SIG-M5 (cell line): ENCODE data around the gene BCL6.
A peak's percentile ranks its signal among the peaks of the same experiment; 100 is the strongest.
"Not testable (repeated sequence)": the region's sequence is repeated elsewhere in the genome, so short reads cannot be mapped to it uniquely, and the experiment has no call there.

ENCODE experiments used
- DNase-seq: peaks from one replicate; lab custom pipeline; 2025; lab: John Stamatoyannopoulos, UW

BCL6 gene

DNA sequence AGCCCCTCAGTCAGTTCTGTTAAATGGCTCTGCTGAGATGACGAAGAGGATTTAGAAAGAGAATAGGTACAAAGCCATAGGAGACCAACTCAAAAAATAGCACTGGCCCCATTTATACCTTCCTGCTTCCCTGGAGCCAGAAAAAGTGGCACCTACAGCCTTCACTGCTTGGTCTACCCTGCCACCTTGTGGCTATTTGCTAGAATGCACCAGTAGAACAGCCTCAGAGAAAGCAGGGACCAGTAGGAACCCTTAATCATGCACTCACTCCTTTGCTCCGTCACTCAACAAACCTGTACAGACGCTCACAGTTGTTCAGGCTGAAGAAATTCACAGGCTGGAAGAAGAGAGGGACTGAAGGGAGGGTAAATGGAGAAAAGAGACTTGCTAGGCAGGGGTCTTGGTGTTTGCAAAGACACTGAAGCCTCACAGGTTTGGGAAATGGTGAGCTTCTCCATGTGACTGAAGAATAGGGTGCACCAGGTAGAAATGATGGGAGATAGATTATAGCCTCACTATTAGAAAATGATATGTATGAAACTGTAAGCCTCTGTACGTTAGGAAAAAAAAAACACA lies 30.8 kb downstream of the BCL6 start:
- peak; percentile 37 for DNase-seq

DNA sequence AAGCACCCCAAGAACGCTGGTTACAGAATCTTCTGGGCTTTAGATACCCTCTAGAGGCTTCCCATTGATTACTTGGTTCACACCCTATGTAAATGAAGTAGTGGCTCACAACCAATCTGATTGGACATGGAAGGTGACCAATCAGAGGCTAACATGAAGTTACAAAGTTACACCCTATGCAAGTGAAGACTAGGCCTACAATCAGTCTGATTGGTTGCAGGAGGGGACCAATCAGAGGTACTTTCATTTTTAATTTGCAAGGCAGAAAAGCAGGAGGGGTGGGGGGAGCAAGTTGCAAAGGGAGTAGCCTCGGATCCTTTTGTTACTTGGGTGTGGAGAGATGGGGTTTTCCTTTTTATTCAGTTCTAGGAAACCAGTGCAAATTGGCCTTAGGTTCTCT lies 31.8 kb downstream of the BCL6 start:
- DNase-seq = no peak

DNA sequence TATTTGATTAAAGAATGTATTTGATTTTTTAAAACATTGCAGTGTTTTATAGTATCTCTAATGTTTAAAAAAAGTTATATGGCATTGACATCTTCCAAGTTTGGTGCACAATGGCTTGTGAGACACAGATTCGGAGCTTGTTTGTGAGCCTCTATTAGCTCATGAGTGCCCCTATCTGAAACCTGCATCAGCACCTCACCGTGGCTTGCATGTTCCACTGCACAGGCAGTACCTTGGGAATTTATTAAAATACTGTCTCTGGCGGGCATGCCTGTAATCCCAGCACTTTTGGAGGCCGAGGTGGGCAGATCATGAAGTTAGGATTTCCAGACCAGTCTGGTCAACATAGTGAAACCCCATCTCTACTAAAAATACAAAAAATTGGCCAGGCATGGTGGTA lies 36.1 kb downstream of the BCL6 start:
- no peak for DNase-seq

DNA sequence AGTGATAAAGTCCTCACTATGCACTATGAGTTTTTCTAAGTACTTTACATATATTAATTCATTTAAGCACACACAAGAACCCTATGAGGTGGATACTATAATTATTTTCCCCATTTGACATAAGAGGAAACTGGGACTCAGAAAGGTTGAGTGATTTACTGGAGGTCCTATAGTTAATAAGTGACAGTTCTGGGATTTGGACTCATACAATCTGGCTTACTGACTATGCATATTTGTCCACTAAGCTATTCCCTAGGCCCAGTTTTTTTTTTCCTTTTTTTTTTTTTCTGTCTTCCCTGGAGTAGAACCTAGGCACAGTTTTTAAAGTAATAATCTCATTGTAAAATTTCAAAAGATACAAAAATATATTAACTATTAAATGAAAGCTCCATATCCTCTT lies 36.6 kb downstream of the BCL6 start:
- DNase-seq = no peak

DNA sequence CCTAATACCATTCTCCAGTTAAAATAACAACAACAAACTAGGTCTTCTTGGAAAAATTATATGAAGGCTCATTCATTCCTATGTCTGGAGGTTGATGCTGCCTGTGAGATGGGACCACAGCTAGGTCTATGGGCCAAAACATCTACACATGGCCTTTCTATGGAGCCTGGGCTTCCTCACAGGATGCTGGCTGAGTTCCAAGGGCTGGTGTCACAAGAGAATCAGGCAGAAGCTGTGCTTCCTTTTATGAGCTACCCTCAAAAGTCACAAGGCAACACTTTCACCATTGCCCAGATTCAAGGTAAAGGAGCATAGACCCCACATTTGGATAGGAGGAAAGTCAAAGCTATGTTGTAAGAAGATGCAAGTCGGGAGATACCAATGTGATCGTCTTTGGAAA lies 38.3 kb downstream of the BCL6 start:
- no peak for DNase-seq

DNA sequence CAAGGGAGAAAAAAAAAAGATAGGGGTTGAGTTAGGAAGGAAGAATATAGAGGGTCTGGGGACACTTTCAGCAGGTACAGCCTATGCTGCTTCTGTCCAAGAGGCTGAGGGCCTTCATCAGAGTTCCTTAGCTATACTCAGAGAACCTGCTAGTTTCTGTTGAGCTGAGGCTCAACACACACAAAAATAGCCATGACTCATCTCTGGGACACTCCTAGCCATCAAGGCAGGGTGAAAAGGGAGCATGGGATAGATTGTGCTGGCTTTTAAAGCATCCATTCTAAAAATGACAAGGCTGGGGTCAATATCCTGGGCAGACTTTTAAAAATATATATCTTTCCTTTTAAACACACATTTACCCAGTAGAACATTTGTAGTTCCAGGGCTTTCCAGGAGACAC lies 40.1 kb downstream of the BCL6 start:
- DNase-seq = no peak

DNA sequence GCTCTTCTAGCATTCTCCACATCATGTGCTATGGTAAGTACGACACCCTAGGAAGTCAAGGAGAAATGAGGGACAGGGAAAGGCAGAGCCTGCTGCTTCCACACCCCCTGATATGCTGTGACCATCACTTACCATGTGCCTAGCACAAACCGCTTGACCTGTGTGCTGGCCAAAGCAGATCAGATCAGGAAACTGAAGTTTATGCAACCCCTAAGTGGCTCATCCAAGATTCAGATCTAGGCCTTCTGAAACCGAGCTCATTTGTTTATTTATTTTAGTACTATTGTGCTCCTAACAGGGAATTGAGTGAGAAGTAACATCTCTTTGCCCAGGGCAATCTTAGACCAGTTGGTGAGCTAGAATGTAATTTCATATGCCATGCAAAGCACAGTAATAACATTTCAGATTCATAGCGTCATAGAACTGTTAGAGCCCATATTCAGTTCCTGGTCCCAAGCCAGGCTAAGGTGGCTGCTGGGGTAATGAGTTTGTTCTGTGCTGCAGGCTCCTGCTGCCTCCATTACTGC lies 42.7 kb downstream of the BCL6 start, which contains the start of gene RTP2:
Gene RTP2 (minus strand): TSS at position 51 of the 527 bp plus-strand sequence. CDS start 429 bp downstream, outside the sequence.
- DNase-seq = no peak

DNA sequence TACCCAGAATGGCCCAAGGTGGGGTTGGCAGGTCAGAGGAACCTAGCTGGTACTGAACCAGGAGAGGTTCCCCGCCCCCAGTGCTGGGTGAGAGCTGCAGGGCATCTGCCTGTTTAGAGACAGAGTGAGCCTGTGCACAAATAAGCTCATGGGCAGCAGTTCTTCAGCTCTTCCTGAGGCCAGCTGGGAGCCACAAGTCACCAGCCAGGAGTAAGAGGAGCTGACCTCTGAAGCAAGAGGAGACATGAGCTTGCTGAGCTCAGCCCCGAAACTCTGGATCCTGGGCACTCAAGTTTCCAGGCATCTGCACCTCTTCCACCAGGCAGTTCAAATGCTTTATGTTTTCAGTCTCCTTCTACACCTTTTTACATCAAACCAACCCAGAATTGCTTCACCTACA lies 45.0 kb downstream of the BCL6 start:
- no peak for DNase-seq

DNA sequence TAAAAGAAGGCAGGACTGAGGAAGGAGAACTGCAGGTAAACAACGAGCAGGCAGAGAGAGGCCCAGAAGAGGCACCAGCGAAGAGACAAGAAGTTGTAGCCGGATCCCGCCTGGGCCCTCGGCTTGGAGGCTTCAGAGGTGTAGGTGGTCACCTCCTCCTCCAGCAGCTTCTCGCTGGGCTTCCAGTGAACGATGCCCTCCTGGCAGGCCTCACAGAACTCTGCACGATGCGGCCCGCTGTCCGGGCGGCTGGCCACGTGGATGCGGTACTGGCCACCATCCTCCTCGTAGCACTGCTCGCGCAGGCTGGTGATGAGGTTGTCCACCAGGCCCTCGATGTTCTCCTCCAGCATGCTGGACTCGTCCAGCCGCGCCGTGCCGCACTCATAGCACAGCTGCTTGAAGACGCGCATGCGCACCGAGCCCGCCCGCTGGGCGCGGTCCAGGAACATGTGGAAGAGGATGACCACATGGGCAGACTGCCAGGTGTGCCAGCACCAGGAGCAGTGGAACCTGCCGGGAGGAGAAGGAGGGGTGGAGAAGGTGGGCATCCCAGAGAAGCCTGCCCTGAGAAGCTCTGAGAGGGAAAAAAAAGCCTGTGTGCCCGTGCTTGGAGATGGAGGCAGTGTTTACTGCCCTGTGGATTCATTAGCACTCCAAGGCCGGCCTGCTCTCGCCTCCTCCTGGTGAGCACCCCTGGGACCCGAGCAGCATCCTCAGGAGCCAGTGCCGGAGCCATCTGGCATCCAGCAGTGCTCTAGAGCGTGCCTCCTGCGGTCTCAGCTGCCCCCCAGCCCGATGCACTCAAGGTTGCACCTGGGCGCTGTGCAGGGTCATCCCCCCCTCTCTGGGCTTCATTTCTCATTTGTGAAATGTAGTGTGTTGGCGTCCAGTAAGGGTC lies 46.5 kb downstream of the BCL6 start:
- DNase-seq = no peak

DNA sequence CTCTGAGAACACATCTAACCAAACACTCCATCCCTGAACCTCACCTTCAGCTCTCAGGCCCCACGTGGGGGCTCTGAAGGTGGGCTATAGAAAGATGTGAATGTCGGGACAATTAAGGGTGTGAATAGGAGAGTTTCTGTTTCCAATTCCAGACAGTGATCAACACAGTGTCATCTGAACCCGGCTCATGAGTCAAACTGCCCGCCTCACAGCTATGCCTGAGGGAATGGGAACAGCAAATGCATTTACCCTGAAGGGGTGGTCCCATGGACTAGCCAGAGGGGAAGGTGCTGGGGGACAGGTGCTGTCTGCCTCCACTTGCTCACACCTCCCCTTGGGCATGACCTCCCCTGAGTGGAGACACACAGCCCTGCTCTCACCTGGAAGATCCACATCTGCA lies 49.2 kb downstream of the BCL6 start:
- DNase-seq = no peak

DNA sequence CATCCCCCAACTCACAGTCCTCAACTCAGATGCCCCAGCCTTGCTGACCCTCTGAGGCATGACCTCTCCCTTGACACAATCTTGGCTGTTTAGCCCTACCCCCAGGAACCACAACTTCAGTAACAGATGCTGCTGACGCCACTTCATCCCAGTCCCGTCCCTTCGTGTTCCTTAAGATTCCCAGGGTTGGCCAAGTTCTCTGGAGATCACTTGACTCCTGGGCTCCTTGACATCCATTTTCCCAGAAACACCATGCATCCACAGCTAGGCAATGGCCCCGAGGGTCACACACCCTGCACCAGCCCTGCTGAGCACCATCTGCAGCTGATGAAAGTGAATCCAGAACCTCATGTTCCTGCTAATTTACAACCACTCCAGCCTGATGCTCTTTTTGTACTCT lies 49.8 kb downstream of the BCL6 start:
- DNase-seq = no peak

DNA sequence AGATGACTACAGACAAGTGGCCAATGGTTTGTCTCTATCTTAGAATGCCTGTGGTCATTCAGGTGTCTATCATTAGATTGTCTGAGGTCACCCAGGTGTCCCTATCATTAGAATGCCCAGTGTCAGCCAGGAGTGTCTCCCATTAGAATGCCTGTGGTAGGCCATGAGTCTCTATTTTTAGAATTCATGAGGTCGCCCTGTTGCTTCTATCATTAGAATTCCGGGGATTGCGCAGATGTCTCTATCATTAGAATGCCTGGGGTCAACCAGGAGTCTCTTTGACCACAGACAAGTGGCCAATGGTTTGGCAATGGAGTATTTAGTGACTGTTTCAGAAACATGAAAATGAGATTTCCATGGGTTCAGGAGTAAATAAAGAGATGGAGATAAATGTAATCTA lies 50.5 kb downstream of the BCL6 start:
- DNase-seq = no peak

DNA sequence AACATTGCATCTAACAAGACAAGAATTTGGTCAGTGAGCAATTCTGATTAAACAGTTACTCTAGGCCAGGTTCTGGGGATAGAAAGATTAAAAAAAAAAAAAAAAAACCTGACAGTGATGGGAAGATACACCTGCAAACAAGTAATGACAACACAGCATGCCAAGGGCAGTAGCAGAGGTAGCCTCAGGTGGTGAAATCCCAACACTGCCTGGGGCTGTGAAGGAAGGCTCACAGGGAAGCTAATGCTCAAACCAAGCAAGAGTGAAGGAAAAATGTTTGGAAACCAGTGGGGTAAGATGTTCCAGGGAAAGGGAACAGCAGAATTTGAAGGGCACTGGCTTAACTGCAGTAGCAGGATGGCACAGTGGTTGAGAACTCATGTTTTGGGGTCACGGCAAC lies 51.8 kb downstream of the BCL6 start:
- DNase-seq = no peak

DNA sequence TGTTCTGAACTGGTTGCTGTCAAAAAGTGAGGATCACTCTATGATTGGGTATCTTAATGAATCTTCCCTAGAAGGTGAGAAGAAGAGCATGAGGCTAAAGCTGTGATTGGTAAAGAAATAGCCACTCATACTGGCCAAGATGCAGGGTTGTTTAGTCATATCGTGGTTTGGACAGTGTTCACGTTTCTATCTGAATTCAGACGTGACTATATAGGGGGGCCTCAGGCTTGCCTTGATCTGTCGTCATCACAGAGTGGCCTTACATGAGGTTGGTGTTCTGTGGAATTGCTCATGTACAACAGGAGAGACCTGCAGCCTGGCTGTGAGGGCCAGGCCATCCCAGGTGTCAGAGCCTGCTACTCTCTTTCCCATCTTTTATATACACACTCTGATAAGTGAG lies 55.3 kb downstream of the BCL6 start:
- DNase-seq = no peak

DNA sequence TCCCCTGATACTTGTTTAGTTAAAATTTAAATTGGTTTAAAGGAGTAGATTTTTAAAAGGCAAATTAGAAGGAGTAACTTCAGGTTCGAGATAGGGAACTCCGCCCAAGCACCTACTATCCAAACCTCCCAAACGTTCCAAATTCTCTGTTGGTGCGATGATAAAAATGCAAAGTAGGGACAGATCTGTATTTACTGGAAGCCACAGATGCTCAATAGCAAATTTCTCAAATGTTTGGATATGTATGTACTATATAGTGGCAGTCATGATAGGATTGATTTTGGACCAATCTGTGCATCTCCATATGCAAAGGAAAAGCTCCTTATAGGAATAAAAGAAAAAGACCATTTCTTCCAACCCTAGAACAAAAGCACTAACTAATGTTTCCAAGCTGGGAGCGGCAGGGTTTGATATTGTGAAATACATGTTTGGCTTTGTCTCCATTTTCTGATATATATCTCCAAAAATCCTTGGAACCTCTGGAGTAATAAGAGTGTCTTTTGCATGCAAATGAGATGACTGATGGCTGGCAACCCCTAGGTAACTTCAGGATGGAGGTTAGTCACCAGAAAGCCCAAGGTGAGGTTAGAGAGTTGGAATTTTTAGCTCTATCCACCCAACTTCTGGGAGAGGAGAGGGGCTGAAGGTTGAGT lies 58.5 kb downstream of the BCL6 start:
- no peak for DNase-seq

DNA sequence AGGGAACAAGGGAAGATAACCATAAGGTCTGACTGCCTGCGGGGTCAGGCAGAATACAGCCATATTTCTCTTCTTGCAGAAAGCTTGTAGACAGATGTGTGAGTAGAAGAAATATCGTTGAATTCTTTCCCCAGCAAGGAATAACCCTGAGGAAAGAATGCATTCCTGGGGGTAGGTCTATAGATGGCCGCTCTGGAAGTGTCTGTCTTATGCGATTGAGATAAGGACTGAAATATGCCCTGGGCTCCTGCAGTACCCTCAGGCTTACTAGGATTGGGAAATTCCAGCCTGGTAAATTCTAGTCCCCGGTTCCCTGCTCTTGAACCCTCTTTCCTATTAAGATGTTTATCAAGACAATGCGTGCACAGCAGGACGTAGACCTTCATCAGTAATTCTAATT lies 59.3 kb downstream of the BCL6 start:
- no peak for DNase-seq

DNA sequence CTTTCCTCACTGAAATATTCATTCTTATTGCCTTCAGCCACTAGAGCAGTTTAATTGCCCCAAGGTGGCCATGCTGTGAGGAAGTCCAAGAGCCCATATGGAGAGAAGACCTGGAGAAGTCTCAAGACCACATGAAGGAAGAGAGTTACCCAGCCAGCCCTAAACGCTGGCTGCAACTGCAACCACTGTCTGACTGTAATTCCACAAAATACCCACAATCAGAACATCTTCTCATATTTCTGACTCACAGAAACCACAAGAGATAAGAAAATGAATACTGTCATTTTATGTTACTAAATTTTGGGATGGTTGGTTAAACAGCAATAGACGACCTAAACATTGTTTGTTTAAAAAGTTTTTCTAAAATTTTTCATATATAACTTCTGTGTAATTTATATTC lies 60.4 kb downstream of the BCL6 start:
- no peak for DNase-seq

DNA sequence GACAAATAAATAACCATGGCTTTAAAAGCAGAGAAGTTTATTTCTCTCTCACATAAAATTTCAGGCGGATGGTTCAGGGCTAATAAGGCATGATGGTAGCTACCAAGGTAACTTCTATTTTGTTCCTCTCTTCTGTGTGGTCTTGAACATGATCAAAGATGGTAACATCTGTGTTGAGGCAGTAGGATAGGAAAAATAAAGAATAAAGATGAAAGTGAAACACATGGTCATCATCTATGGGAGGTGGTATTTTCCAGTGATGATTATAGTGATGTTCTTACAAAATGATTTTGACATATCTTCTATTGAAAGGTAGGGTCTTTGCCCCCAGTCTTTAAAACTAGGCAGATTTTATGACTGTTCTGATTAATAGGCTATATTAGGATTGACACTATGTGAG lies 60.8 kb downstream of the BCL6 start:
- DNase-seq = no peak

DNA sequence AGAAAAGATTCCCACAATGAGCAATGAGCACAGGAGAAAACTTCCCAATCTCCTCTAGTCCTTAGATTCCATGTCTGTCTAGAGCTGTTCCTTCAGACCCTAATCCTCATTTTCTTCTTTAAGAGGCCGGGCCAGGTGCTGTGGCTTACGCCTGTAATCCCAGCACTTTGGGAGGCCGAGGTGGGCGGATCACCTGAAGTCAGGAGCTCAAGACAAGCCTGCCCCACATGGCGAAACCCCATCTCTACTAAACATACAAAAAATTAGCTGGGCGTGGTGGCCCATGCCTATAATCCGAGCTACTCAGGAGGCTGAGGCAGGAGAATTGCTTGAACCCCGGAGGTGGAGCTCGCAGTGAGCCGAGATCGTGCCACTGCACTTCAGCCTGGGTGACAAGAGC lies 63.5 kb downstream of the BCL6 start:
- not testable (repeated sequence) for DNase-seq

DNA sequence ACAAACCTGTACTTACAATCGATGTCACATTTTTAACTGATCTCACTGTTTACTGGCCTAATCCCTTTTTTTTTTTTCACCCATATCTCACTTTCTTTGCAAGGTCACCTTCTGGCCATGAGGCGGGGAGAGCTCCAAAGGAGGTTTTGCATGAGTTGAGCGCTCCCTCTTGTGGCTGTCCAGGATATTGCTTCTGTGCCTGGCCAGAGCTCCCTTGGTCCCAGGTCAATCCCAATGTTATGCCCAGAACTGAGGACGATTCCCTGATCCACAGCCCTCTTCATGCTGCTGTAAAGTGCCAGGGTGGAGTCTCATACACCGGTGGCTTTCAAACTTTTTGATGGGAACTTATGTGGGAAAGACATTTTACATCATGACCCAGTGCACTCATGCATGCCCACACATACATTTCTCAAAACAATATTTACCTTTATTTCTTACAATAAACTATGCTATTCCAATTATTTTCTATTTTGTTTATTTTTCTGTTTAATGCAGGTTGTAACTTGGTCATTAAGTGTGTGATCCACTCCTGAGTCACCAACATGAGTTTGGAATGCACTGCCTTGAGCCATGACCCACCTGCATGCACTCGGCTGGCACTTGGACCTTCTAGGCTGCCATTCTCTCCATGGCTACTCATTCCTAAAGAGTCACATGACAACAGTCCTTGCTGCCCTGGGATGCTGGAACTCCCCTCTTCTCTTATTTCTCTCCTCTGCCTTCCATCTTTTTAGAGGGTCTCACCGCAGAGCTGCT lies 65.5 kb downstream of the BCL6 start:
- DNase-seq = no peak

DNA sequence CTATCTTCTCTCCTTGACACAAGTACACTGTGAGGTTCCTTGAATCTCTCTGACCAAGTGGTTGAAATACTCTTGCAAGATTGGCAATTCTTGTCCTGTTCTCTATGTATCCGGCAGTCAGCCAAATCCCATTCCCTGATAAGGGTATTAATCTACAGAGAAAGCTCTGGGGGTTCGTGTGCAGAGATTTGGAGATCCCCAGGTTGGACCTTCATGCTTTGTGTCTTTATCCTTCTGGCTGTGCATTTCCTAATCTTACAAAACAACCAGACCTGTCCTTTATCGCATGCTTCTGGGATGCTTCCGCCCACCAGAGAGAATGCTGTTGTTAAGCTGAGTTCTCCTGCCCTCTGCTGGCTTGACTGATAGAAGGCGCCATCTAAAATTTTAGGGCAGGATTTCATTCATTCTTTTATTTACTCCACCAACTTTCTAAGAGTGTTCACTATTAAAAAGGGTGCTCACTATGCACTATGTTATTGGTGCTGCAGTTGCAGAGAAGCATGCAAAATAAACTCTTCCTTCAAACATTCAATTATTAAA lies 66.5 kb downstream of the BCL6 start:
- DNase-seq = no peak

DNA sequence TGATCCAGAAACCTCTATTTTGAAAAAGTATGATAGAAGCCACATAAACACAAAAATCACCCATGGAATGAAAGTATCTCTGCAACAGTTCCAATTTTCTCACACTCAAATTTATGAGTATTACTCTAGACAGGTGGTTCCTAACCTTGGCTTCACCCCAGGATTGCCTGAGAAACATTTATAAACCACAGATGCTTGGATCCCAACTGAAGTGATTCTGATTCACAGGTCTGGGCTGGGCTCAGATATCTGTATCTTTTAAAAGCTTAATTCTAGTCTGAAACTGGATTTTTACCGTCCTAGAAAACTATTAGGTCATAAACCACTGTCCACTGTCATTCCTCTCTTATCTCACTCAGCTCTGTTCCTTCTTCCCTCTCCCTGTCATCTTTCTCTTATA lies 67.7 kb downstream of the BCL6 start:
- no peak for DNase-seq
